WERI-Rb-1 (cell line): ENCODE results near the gene OLFM1.
"Not testable (repeated sequence)": the region's sequence is repeated elsewhere in the genome, so short reads cannot be mapped to it uniquely, and the experiment has no call there.

ENCODE experiments used
- DNase-seq: peaks from one replicate; pipeline ENCODE4 v3.0.0-alpha.2; 2020
- H3K27ac ChIP-seq: fragments of 250-450 bp; sonication (Bioruptor Pico); 2 replicates; pipeline ENCODE4 v1.5.1; 2020; ENCODE audit warnings: mild to moderate bottlenecking, moderate library complexity
- H3K27me3 ChIP-seq: fragments of 250-450 bp; sonication (Bioruptor Pico); 2 replicates; pipeline ENCODE4 v1.5.1; 2021; ENCODE audit warnings: mild to moderate bottlenecking, low read depth, moderate library complexity; ENCODE audit not compliant: insufficient read depth, severe bottlenecking
- H3K36me3 ChIP-seq: fragments of 250-450 bp; sonication (Bioruptor Pico); 2 replicates; pipeline ENCODE4 v1.5.1; 2020; ENCODE audit warnings: mild to moderate bottlenecking, moderate library complexity
- H3K4me3 ChIP-seq: 2 replicates; pipeline ENCODE4 v1.5.1; 2011; ENCODE audit warnings: low read depth, mild to moderate bottlenecking, control low read depth, low read length
- H3K9me3 ChIP-seq: fragments of 250-450 bp; sonication (Bioruptor Pico); 2 replicates; pipeline ENCODE4 v1.5.1; 2021; ENCODE audit warnings: mild to moderate bottlenecking, moderate library complexity; ENCODE audit not compliant: severe bottlenecking
- TF ChIP-seq, protein P1 (sequence below): IDR thresholded peaks from 2 replicates; pipeline ENCODE4 v1.5.1; 2011; ENCODE audit warnings: low read depth, mild to moderate bottlenecking, control low read depth, inconsistent platforms, low read length

Gene OLFM1

GRCh38 chr9:135159801-135160200 is 72.3 kb downstream of the OLFM1 start:
- Histone ChIP-seq H3K9me3 (no peaks in the 10 kb centered on the region), H3K27ac (no peak overlapping the region), H3K36me3 (no peaks in the 10 kb centered on the region), H3K4me3 (no peak overlapping the region), H3K27me3 (no peaks in the 10 kb centered on the region)
- no peak for DNase-seq
- TF ChIP-seq, protein P1, sequence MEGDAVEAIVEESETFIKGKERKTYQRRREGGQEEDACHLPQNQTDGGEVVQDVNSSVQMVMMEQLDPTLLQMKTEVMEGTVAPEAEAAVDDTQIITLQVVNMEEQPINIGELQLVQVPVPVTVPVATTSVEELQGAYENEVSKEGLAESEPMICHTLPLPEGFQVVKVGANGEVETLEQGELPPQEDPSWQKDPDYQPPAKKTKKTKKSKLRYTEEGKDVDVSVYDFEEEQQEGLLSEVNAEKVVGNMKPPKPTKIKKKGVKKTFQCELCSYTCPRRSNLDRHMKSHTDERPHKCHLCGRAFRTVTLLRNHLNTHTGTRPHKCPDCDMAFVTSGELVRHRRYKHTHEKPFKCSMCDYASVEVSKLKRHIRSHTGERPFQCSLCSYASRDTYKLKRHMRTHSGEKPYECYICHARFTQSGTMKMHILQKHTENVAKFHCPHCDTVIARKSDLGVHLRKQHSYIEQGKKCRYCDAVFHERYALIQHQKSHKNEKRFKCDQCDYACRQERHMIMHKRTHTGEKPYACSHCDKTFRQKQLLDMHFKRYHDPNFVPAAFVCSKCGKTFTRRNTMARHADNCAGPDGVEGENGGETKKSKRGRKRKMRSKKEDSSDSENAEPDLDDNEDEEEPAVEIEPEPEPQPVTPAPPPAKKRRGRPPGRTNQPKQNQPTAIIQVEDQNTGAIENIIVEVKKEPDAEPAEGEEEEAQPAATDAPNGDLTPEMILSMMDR: no peak

GRCh38 chr9:135160862-135161261 is 73.4 kb downstream of the OLFM1 start:
- TF ChIP-seq, protein P1: no peak
- no peaks in the 10 kb centered on the region for H3K9me3 ChIP-seq
- H3K27me3 ChIP-seq: no peaks in the 10 kb centered on the region
- no peaks in the 10 kb centered on the region for H3K36me3 ChIP-seq
- DNase-seq: no peak
- no peak overlapping the region for H3K4me3 ChIP-seq
- no peak overlapping the region for H3K27ac ChIP-seq

DNA sequence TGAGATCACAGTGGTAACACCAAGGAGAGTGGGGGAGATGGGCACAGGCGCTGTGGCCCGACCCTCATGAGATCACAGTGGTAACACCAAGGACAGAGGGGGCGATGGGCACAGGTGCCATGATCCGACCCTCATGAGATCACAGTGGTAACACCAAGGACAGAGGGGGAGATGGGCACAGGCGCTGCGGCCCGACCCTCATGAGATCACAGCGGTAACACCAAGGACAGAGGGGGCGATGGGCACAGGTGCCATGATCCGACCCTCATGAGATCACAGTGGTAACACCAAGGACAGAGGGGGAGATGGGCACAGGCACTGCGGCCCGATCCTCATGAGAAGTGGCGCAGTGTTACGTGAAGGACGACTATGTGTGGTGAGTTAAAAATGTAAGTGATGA is 75.1 kb downstream of the OLFM1 start:
- DNase-seq, H3K27ac ChIP-seq, H3K36me3 ChIP-seq, H3K27me3 ChIP-seq, H3K4me3 ChIP-seq, H3K9me3 ChIP-seq: not testable (repeated sequence)

DNA sequence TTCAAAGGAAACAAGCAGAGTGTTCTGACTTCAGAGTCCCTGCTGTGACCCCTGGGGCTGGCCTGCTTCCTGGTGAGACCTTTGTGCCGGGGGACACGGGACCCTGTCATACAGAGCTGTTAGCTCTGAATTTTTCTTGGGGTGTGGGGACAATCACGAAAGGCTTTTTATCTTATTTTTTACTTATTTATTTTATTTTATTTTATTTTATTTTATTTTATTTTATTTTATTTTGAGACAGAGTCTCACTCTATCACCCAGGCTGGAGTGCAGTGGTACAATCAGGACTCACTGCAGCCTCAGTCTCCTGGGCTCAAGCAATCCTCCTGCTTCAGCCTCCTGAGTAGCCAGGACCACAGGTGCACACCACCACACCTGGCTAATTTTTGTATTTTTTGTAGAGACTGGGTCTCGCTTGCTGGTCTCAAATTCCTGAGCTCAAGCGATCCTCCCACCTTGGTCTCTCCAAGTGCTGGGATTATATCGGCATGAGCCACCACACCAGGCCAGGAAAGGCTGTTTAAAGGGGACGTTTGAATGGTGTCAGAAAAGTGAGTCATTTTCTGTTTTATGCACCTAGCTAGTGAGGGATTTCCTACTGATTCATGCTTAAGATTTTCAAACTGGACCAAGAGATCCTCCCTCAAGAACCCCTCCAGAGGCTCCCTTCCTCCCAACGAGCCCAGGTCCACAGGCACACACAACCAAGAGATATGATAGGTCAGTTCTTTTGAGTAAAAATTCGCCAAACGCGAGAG is 75.7 kb downstream of the OLFM1 start:
- Histone ChIP-seq H3K27me3 (no peaks in the 10 kb centered on the region), H3K36me3 (no peaks in the 10 kb centered on the region), H3K27ac (no peak overlapping the region), H3K4me3 (no peak overlapping the region), H3K9me3 (no peaks in the 10 kb centered on the region)
- TF ChIP-seq, protein P1: no peak
- no peak for DNase-seq

- H3K27ac ChIP-seq: no peak overlapping the region
- H3K9me3 ChIP-seq: no peaks in the 10 kb centered on the region
- DNase-seq: no peak
- H3K27me3 ChIP-seq: no peaks in the 10 kb centered on the region
- no peaks in the 10 kb centered on the region for H3K36me3 ChIP-seq
- TF ChIP-seq, protein P1: no peak
- no peak overlapping the region for H3K4me3 ChIP-seq
Measured at GRCh38 chr9:135164036-135164435, 76.6 kb downstream of the OLFM1 start.

GRCh38 chr9:135165003-135165711 is 77.7 kb downstream of the OLFM1 start:
- Histone ChIP-seq H3K27me3 (no peaks in the 10 kb centered on the region), H3K27ac (no peak overlapping the region), H3K4me3 (no peak overlapping the region), H3K36me3 (no peaks in the 10 kb centered on the region), H3K9me3 (no peaks in the 10 kb centered on the region)
- TF ChIP-seq, protein P1: no peak
- DNase-seq: no peak
